GM18511 (cell line): ENCODE results near the gene OSBPL2.
A peak's percentile ranks its signal among the peaks of the same experiment; 100 is the strongest.

Source experiments
- ATAC-seq: cut with Tn5 transposase; IDR thresholded peaks from one replicate; pipeline ENCODE4 v1.9.1; 2021; ENCODE audit warnings: mild to moderate bottlenecking, moderate library complexity; ENCODE audit not compliant: unreplicated experiment

OSBPL2 gene

DNA sequence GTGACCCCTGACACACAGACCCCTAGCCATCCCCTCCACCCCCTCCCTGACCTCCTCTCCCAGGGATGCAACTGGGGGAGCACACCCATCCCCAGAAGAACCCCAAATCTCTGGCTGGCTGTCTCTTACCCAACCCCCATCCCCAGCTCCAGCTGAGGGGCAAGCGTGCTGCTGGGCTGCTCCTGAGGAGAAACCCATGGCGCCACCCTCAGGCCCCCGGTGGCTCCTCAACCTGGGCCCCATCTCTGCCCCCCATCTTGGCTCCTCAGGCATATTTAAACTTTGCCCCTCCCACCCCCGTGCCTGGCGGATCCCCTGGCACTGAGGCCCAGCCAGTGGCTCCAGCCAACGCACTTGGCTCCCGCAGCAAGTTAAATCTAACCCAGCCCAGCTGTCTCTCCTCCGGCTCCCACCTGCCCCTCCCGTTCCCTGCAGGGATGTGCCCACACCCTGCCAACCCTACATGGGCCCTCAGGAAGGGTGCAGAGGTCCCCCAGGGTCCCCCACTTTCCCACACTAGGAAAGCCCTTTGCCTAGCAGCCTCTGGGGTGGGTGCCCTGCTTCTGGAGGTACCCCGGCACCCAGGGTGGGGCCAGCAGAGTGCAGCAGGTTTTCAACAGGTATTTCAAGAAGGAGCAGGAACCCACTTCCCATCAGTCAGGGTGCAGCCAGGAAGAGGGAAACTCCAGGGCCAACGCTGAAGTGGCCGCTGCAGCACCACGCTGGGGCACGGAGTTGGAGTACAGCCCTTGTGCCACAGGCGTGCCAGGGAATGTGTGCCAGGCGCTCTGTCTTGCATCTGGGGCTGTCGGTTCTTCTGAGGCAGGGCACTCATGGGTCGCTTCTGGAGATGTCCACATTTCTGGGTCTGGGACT lies 5.3 kb upstream of the OSBPL2 start:
- no peak for ATAC-seq

DNA sequence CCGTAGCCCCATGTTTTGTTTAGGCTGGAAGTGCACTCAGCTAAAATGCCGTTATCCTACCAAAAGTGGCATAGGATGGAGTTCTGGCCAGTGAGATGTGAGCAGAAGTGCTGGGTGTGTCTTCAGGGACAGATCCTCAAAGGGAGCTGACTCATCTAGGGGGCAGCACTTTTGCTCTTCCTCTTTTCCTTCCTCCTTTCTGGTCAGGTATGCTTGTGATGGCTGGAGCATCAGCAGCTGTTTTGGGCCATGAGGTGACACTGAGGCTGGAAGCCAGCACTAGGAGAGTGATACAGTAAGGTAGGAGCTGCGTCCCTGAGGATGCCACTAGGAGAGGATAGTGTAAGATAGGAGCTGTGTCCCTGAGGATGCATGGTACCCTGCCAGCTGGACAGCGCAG lies 4.6 kb upstream of the OSBPL2 start:
- no peak for ATAC-seq

DNA sequence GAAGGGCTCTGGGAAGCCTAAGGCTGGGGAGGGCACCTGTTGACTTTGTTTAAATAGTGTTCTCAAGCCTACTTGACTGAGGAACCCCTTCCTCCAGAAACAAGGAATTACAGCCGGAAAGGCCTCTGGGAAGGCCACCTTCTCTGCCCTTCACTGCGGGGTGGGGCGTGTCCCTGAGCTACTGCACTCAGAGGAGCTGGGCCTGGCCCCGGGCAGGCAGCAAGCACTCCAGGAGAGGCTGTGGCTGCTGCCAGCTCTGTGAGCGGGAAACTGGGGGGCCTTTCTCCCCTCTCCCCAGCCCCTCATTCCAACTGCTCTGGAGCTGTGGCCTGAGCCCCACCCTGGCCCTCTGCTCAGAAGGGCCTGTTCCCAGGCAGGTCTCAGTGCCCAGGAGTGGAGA lies 4.0 kb upstream of the OSBPL2 start:
- no peak for ATAC-seq

DNA sequence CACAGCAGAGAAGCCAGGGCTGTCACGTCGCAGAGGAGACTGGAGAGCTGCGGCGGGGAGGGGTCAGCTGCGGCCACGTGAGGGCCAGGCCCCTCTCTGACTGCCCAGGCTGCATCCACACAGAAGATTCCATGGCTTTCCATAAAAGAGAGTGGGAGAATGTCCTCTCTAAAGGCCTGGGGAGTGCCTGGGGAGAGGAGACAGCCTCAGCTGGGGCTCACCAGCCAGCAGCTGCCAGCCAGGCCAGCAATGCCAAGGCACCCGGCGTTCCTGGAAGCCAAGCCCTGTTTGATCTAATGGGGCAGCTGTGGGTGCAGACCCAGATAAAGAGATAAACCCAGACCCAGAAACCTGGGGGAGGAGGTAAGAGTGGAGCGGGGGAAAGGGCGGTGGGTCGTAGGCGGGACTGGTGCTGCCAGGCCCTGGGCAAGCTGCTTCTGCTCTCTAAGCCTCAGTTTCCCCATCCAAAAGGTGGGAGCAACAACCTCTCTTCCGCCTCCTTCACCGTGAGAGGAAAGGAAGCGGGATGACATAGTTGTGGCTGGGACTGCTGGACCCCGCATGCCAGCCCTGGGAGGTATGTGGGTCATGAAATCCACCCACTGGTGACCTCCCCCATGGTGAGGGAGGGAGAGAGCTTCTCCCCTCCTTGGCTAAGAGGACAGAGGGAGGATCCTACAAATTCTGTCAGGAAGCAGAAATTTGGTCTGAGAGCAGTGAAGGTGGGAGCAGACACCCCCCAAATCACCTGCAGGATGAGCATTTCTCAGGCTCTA lies 3.1 kb upstream of the OSBPL2 start:
- no peak for ATAC-seq

DNA sequence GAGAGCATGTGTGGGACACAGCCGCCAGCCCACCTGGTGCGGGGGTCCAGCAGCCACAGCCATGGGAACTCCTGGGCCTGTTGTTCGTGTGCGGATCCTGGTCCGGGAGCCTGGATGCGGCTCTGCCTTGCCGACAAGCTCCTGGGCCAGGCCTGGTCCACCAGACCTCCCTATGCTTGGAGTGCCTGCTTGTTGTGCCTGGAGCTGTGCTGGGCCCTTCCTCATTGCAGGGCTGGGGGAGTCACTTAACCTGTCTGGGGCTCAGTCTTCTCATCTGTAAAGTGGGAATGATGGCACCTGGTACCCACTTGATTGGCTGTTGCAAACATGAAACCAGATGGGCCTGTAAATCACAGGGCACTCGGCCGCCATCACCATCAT lies 2.6 kb upstream of the OSBPL2 start:
- ATAC-seq, result no peak

DNA sequence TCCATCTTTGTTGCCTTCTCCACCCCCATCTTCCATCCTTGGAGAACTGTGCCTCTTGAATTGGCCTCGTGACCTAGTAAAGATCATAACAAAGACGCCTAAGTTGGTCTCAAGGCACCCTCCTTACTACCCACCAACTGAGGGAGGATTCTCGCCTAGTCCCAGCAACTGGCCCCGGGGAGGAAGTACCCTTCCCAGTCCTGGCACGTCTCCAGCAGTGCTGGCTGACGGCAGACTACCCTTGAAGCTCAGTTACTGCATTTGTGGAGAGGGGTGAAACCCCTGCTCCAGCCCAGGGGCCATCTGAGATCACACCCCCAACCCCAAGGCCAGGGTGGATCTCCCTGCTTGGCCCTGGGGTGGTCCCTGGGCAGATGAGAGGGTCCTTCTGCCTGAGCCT lies 2.1 kb upstream of the OSBPL2 start:
- ATAC-seq, result no peak

DNA sequence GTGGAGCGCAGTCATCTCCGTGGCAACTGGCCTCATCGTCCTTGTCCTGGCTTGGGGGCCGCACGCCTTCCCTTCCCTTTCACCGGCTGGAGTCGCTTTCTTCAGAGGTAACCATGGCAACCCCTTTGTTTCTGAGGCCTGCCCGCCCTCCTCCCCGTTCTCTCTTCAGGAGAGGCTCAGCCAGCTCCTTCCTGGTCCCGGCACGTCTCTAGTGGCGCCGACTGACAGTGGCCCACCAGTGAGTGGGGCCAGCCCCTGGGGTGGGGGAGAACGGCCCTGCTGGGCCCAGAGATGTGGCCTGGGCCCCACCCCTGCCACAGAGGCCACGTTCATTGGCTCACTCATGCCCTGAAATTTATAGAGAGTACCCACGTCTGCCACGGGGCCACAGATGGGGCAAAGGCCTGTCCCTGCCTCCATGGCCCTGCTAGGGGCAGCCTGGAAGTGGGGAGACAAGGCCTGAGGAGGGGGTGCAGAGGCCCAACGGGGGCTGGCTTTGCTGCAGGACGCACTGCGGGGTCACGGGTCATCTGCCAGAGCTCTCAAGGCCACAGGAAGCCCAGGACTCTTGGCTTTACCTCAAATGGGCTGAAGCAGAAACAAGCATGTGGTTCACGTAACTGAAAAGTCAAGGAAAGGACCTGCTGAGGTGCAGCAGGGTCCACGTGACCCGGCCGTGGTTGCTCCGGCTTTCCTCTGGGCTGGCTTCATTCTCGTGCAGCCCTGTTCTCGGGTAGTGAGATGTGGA lies 1.4 kb upstream of the OSBPL2 start:
- no peak for ATAC-seq

DNA sequence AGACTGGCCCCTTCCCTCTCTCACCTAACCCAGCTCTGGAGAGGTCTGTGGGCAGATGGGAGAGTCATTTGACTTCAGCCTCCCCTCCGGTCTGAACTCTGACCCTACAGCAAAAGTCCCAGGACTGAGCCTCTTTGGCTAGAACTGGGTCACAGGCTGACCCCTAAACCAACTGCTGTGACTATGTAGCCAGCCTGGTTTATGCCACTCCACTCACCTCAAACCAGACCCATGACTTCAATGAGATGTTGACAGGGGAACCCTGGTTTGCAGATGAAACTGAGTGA lies 864 bp upstream of the OSBPL2 start:
- ATAC-seq, result no peak

DNA sequence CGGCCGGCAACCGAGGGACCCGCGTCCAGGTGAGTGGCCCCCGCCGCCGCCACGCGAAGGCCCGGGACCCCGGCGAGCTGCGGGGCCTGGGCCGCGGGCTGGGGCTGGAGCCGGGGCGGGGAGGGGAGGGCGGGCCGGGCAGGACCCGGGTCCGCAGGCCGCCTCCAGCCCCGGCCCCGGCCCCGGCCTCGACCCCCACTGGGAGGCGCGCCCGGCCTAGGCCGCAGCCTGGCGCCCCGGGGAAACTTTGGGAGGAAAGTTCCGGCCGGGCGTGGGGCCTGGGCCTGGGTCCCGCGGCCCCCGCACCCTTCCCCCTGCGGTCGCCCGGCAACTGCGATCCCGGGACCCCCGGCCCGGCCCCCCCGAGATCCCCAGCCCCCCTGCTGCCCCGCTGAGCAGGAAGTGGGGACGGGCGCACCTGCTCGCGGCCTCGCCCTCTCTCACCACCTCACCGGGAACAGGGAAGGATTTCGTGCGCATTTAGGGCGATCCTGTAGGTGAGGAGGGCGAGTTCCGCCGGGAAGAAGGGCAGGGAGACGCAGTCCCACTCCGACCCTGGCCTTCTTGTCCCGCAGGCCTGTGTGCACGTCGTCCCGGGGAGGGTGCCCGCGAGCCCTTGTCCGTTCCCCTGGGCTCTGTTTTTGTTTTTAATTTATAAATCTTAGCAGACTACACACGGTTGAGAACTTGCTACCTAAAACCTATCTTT lies 402 bp downstream of the OSBPL2 start:
- peak; percentile 13 for ATAC-seq

DNA sequence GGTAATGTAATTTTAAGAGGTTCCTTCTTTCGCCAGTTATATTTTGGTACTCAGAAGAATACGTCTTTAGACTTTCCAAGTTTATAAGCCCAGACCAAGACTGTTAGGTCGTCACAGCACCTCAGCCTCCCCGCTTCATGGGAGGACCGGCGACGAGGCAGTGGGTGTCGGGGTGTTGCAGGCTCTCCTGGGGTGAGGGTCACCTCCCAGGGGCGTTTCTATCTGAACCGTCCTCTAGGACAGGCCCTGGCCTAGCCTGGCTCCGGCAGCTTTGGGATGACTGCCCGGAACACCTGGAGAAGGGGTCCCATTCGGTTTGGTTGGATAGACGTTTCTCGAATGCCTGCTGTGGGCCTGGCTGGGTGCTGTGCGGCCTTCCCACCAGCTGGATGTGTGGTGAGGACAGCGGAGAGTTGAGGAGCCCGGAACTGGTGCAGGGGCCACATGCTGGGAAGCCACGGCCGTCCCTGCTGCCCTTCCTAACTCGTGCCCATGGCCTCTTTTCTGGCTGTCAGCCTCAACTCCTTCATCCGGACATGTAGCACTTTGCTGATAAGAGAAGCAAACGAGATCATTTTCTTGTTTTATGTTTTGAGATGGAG lies 1.1 kb downstream of the OSBPL2 start:
- ATAC-seq, result no peak

DNA sequence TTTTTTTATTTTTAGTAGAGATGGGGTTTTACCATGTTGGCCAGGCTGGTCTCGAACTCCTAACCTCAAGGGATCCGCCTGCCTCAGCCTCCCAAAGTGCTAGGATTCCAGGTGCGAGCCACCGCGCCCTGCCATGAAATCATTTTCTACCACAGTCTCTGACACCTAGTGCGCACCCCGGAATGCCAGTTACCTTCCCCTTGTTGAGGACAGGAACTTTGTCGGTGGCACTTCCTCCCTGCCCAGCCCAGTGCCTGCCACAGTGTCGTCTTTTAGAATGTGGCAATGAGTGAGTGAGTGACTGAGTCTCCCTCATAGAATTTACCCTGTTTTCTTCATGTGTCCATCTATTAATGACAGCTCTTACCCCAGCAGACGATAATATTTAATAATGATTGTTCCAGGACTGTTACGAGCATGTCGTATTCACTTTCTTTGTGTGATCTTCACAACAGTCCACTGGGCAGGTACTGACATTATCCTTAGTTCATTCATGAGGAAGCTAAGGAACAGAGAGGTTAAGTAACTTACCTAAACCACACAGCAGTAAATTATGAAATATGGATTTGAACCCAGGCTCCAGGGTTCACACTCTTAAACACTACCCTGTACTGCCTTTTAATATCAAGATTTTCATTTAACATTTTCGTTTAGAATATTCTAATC lies 1.8 kb downstream of the OSBPL2 start:
- no peak for ATAC-seq

DNA sequence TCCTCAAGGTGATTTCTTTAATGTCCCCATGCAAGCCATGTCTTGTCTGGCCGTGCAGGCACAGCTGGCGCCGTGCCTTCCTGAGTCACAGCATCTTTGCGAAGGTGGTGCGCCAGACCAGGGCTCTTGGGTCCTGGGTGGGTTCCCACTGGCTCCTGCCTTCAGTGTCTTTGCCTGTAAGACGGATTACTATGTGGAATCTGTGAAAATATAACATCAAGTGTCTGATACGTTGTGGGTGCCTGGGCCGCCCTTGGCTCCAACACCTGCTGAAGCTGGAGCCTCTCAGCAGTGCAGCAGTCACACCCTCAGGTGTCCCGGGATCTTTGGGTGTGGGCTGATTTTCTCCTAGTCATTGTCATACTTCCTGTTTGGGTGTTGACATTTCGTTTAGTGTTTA lies 3.2 kb downstream of the OSBPL2 start:
- ATAC-seq, result no peak

DNA sequence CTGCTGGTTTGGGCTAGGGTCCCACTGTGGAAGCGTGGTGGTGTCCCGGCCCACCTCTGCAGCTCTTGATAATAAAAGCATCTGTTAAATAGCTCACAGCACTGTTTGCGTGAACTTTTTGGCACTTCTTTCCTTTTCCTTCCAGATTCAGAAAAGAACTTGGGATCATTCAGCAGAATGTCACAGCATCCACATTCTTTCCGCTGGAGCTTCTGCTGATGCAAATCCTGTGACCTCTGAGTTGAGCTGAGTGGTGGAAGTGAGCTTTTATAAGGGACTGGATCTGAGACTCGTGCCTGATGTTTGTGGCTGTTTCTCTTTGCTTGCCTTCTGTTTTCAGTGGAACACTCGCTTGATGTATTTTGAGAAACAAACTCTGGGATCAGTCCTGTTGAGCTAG lies 3.9 kb downstream of the OSBPL2 start:
- ATAC-seq, result no peak

DNA sequence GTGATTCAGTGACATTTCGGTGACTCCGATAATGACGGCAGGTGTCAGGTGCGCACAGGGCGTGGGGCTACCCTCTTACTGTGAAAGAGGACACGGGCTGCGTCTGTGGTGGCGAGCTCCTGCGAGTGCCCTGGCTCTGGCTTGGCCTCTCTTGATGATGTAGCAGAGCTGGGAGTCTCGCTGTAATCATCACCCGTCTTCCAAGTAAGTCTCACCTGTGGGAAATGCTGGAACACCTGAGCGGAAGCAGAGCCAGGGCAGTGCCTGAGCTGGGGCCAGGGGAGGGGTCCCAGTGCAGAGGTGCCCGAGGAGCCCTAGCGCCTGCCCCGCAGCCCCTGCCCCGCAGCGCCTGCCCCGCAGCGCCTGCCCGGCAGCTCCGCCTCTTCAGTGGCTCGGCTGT lies 4.8 kb downstream of the OSBPL2 start:
- no peak for ATAC-seq

DNA sequence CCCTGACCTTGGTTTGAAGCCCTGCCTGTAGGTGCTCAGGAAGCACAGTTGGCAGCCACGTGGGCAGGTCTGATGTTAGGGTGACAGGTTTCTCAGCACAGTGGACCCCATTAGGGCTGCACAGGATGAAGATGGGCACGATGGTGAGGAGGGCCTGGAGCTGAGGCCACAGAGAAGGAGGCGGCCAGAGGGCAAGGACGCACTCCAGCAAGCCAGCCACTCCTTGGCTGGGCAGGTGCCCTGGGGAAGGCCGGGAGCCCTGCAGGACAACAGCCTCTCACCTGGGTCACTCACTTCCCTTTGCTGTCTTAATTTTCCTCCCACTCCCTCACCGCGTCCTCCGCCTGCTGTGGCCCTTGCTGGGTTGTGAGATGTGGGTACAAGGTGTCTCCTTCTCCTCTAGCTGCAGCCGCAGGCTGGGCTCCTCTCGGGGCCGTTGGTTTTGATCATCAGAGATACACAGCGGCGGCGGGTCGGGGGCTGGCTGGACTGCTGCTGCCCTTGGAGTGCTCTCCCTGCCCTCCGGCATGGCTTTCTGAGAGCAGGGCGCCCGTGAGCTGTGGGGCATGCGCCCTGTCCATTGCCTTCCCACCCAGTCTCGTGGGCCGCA lies 5.7 kb downstream of the OSBPL2 start:
- ATAC-seq, result no peak

DNA sequence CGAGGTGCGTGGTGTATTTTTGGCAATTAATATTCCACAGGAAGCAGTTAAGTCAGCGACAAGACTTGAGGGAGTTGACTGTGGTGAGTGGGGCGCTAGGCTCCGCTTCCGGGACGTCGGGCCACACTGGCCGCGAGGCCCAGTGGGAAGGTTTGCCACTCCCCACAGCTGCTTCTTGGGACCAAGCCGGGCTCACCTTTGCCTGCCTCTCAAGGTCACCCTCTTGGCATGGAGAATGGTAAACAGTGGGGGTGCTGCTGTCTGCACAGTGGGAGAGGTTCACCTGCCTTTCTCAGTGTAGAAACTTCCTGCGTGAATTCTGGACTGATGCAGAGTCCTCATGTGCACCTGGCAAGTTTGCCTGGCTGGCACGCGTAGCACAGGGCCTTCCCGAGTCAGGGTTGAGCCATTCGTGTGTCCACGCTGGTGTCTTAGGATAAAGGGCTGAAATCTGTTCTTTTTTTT lies 6.4 kb downstream of the OSBPL2 start:
- ATAC-seq, result no peak

DNA sequence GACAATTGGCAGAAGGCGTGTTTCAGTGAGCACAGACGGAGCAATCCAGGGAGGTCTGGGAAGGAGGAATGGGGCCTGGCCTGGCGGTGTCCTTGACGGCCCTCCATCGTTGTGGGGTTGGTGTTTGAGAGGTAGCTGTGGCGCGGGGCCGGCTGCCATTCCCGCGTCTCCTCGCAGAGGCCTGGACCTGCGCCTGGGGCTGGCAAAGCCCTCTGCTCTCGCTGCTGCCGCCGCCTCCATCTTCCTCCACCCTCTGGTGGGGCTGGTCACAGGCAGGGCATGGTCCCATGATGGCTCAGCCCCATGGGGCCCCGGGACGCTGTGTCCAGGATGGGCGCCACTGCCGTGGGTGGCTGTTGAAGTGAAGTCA lies 7.6 kb downstream of the OSBPL2 start:
- no peak for ATAC-seq

DNA sequence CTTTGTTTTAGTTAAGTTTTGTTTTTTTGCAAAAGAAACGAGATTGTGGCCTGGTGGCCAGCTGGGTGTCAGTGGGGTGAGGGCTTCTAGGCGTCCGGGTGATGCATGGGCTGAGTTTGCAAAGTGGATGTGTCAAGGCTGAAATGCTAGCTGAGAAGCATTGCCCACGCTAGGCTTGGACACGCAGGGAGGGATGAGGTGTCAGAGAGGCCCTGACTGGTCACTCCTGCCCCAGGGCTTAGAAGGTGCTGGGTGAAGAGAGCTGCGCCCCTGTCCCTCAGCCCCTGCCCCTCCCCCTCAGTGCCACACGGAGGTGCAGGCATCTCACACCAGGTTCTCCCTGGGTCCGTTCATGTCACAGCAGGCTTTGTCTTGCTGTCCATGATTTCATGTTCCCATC lies 8.1 kb downstream of the OSBPL2 start:
- ATAC-seq, result no peak

DNA sequence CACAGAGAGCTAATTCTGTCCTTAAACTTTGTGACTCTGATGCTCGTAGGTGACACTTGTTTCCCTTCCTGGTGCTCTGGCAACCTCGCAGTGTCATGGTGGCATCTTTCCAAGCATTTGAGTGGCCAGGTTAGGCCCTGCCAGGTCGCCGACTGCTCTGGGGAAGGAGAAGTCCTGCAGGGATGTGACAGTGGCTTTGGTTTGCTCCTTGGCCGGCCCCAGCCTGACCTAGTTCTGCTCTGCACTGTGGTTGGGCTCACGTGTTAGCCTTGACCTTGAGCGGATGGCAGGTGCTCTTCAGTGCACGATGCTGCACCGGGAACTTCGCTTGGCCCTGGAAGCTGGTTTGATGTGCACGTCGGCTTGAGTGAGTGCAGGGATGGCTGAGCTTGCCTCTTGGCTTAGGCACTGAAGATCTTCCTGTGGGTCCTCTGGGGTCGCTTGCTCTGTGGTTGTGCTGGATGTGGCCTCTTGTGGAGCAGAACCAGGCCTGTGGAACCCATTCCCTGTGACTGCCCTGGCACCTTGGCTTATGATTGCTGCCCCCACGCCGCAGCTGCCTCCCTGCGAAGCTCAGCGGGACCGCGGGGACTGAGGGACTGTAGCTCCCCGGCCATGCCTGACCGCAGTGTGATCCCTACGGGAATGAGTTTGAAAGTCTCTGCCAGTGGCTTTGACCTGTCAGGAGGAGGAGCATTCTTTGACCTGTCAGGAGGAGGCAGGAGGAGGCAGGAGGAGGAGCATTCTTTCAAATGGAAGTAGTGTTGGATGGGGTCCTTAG lies 8.7 kb downstream of the OSBPL2 start:
- no peak for ATAC-seq
